ENCODE measurements around the gene PDK3.

Gene PDK3

GRCh38 chrX:24547961-24548360 is 82.9 kb downstream of the PDK3 start:
- in situ Hi-C loops (cut with MboI; ENCODE audit: low sequenced_read_pairs), result no loop called here

- in situ Hi-C loops (cut with MboI; ENCODE audit: low sequenced_read_pairs), result no loop called here
These were observed 85.1 kb downstream of the PDK3 start for GRCh38 chrX:24550166-24550565.

- in situ Hi-C loops (cut with MboI; ENCODE audit: low sequenced_read_pairs), result no loop called here
These were observed 87.9 kb downstream of the PDK3 start for GRCh38 chrX:24553011-24553410.

GRCh38 chrX:24561121-24561520 is 96.0 kb downstream of the PDK3 start:
- in situ Hi-C loops (cut with MboI; ENCODE audit: low sequenced_read_pairs), result no loop called here

GRCh38 chrX:24563291-24564010 is 98.4 kb downstream of the PDK3 start:
- in situ Hi-C loops (cut with MboI; ENCODE audit: low sequenced_read_pairs), result no loop called here

- in situ Hi-C loops (cut with MboI; ENCODE audit: low sequenced_read_pairs), result no loop called here
These were observed 101.2 kb downstream of the PDK3 start for GRCh38 chrX:24566240-24566639.

- in situ Hi-C loops (cut with MboI; ENCODE audit: low sequenced_read_pairs), result no loop called here
These were observed 102.1 kb downstream of the PDK3 start for GRCh38 chrX:24567169-24567568.

- in situ Hi-C loops (cut with MboI; ENCODE audit: low sequenced_read_pairs), result no loop called here
These were observed 109.7 kb downstream of the PDK3 start for GRCh38 chrX:24574743-24575142.

DNA sequence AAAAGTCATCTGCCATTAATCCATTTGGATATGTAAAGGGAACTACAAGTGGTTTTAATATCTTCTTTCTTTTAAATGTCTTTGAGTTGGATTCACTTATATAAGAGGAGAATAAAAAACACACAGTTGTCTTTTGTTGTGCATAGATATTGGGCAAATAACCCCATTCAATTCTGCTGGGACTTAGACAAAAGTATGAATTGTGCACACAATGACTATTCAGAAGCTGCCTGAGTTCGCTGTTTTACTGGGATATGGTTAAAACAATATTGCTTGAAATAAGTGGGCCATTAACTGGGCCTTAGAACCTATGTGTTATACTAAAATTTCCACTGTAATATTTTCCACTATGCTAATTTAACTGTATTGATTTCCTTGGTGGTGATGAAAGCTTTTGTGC is 110.4 kb downstream of the PDK3 start:
- in situ Hi-C loops (cut with MboI; ENCODE audit: low sequenced_read_pairs), result no loop called here

GRCh38 chrX:24577091-24577490 is 112.0 kb downstream of the PDK3 start:
- in situ Hi-C loops (cut with MboI; ENCODE audit: low sequenced_read_pairs), result no loop called here
